COLO668 (cell line): Measurements from ENCODE around the gene TBX3.
"Not testable (repeated sequence)": the region's sequence is repeated elsewhere in the genome, so short reads cannot be mapped to it uniquely, and the experiment has no call there.

Experiments
- DNase-seq: peaks from one replicate; lab custom pipeline; 2025; ENCODE audit not compliant: unreplicated experiment; lab: John Stamatoyannopoulos, UW

TBX3 gene

DNA sequence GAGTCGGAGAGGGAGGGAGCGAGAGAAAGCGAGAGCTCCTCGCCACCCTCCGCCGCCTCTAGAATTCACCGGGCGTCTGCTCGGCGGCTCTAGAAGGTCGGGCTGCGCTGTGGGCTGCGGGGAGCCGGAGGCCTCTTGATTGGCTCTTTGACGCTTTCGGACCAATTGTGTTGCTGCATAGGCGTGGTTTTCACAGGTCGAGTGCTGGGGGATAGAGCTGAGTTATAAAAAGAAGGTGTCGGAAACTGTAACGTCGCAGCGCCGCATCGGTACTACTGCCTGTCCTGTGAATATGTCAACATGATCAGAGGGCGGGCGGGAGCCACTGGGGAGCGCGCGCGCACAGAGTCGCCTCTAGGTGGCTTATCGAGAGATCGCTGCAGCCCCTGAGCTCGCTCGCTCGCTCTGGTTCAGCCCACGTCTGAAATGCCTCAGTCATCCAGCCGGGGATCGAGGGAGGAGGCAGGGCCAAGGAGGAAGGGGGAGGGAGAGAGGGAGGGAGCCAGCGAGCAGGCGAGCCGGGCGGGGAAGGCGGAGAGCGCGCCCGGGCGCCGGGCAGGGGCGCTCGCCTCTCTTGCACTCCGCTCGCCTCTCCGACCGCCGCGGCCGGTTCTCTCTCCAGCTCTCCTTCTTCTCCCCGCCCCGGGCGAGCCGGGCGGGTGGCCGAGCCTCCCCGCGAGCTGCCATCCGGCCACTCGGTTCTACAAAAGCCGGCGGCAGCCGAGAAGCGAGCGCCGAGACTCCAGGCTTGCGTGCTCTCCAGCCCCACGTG, at the start of gene TBX3:
TBX3 (minus strand) TSS at position 78 of the 772 bp plus-strand sequence. CDS start 975 bp downstream, outside the sequence.
- DNase-seq, result peak; percentile 67

DNA sequence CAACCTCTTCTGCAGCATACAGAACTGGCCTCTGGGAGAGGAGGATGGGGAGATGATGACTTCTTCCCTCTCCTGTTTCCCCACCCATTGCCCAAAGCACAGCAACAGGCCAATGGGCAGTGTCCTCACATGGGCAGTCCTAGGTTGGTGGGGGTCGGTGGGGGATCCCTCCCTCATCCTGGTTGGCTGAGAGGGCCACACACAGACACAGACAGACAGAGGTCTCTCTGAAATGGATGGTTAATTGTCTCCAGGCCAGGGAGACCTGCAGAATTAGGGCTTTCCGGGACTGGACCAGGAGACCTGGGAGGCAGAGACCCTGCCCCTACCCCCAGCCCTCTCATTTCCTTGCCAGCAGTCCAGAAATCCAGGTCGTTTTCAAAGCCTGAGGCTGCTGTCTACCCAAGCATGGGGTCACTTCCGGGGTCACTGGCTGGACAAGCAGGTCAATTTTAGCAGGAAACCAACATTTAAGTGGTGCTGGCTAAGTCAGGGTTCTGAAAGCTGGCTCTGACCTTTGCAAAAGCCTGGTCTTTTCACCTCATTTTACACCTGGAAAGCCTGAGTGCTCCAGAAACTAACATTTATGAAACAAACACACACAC, 48.6 kb upstream of the TBX3 start:
- DNase-seq, result no peak

DNA sequence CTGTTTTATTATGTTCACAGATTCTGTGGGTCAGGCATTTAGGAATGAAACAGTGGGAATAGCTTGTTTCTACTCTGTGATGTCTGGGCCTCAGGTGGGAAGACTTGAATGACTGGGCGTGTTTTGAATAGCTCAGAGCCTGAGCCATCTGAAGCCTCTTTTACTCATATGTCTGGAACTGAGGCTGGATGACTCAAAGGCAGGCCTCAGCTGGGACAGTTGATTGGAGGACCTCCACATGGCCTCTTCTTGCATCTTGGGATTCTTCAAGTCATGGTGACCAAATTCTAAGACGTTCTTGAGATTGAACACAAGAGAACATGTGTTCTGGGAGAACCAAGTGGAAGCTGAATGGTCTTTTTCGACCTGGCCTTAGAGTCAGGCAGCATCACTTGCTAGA, 45.8 kb upstream of the TBX3 start:
- no peak for DNase-seq

DNA sequence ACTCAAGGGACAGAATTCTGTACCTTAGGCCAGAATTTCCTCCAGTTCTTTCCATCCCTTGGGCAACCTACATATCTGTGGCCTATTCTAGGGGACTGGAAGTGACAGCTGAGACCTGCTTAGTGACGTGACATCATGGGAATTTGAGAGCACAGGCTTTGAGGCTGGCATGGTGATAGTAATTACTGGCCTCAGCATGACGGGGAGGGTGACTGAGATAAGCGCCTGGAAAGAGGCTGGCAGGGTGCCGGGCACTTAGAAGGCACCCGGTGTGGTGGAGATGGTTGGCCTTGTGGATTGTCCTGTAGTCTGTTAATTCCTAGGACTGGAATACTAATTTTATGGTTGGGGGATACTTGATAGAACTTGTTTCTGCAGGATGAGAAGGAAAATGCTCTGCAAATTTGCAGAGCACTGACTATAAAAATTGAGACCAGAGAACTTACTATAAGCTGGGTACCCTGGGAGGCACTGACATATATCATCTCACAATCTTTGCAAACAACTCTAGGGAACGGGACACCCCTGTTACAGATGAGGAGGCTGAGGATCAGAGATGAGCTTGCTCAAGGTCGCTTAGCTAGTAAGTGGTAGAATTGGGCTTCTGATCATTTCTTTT, 42.2 kb upstream of the TBX3 start:
- DNase-seq, result no peak

DNA sequence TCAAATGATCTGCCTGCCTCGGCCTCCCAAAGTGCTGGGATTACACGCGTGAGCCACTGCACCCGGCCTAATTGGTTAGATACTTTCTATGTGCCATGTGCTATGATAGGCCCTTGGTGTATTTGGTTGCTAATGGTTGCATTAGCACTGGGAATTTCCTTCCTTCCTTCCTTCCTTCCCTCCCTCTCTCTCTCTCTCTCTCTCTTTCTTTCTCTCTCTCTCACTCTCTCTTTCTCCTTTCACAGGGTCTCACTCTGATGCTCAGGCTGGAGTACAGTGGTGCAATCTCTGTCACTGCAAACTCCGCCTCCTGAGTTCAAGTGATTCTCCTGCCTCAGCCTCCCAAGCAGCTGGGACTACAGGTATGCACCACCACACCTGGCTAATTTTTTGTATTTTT, 38.2 kb upstream of the TBX3 start:
- DNase-seq, result not testable (repeated sequence)

DNA sequence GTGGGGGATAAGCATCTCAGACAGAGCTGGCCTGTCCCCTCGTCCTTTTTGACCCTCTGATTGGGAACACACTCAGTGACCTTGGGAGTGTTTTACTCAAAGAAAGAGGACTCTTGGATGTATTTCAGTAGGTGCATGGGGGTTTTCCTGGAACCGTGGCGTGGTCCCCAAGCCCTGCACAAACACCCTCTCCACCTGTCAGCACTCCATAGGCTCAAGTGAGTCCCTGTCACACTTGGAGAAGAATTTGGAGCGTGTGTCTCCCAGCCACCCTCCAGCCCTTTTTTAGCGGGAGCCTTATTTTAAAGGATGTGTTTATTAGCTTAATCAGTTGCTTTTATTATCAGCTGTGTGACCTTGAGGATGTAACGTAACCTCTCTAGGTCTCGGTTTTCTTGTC, 37.3 kb upstream of the TBX3 start:
- no peak for DNase-seq

DNA sequence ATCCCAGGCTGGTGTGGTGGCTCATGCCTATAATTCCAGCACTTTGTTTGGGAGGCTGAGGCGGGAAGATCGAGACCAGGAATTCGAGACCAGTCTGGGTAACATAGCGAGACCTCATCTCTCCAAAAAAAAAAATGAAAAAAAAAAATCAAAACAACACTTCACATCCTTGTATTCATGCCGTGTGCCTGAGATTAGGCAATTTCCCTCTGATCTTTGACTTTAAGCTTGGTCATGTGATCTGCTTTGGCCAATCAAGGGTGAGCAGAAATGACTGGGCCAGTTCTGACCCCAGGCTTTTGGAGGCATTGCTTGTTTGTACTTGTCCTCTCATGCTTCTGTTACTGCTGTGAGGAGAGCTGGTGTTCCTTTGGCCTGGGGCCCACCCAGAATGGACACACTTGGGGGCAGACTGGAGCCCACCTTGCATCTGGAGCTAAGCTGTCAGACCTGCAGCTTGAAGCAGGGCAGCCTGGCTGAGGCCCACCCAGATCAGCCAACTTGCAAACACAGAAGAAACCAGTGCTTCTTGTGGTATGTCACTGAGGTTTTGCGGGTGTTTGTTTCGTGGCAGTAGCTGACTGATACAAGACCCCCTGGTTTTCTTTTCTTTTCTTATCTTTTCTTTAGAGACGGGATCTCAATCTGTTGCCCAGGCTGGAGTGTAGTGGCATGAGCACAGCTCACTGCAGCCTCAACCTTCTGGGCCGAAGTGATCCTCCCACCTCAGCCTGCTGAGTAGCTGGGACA, 29.7 kb upstream of the TBX3 start:
- DNase-seq, result no peak

DNA sequence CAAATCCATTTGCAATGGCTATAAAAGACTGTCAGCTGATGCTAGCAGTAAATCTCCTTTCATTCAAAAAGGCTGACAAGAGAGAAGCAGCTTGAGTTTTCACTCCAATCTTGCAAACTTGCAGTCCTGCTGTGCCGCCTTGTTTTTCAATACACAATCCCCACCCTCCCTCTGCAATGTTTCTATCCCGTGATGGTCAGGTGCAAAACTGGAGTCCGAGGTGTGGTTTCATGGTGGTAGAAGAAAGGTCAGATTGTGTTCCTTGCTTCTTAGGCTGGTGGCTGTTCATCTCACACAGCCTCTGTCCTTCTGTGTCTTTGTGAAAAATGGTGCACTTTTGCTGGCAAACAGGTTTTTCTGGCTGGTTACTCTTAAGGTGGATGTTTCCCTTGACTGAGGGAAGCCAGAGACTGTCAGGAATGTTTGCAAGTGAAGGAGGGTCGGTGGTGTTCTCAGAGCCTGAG, 27.7 kb upstream of the TBX3 start:
- DNase-seq, result no peak

DNA sequence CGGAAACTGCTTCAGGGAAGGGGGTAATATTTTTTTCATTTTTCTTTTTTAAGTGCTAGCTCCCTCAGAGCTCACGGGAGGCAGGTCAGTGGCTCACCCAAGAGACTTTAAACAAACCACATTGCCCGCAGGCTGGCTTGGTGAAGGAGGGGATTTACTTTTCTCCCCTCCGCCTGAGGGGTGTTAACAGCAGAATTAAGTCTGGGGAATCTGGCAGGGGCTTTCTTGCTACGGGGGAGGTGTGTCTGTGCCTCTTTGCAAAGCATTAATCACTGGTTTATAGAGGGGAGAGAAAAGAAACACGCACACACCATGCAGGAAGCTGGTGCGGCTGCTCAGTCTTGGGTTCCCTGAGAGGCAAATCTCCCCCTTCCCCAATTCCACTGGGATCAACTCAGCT, 26.2 kb upstream of the TBX3 start:
- DNase-seq, result no peak

DNA sequence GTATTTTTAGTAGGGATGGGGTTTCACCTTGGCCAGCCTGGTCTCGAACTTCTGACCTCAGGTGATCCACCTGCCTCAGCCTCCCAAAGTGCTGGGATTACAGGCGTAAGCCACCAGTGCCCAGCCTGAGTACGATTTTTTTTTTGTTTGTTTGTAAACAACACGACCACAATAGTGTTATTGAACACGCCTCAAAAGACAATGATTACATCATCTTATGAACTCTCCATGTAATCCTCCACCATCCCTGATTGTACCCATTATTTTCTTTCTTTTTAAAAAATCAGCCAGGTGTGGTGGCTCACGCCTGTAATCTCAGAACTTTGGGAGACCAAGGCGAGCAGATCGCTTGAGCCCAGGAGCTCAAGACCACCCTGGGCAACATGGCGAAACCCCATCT, 25.1 kb upstream of the TBX3 start:
- no peak for DNase-seq

DNA sequence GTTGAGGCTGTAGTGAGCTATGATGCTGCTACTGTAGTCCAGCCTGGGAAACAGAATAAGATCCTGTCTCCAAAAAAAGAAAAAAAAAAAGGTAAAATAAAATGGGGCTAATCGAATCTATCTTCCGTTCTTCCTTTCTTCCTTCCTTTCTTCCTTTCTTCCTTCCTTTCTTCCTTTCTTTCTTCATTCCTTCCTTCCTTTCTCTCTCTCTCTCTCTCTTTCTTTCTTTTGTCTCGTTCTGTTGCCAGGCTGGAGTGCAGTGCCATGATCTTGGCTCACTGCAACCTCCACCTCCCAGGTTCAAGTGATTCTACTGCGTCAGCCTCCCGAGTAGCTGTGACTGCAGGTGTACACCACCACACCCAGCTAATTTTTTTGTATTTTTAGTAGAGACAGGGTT, 24.6 kb upstream of the TBX3 start:
- not testable (repeated sequence) for DNase-seq

DNA sequence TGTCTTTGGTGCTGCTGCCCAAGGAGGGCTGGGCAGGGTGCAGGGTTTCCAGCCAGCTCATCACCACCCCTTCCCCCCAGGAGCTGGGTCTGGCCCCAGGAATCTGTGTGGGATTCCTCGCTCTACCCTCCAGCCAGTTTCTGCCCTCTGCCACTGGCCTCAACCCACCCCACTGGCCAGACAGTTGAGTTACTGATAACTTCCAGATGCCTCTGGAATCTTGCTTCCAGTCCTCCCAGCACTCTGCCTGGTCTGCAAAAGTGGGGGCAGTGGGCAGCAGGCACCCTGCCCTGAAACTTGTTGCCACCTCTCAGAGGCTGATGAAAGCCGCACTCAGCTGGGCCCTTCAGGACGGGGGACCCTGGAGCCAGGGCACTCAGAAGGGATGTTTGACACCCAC, 20.1 kb upstream of the TBX3 start:
- no peak for DNase-seq

DNA sequence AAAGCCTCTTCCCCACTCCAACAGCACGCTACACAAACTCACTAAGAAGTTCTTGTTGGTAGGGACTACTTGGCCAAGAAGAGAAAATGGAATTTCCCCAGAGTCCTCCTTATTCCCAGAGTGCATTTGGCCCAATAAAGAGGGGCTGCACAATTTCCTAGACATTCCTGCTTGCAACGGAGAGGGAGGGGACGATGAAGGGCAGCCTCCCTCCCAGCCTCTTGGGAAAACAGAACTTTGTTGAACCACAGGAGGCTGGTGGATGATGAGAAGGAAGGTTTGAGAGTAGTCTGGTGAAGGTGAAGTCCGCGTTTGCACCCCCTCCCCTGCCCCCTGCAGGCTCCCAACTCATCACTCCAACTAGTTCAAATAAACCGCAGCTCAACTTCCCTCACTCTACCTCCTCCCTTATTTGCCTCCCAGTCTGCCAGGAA, 19.1 kb upstream of the TBX3 start:
- DNase-seq, result no peak

DNA sequence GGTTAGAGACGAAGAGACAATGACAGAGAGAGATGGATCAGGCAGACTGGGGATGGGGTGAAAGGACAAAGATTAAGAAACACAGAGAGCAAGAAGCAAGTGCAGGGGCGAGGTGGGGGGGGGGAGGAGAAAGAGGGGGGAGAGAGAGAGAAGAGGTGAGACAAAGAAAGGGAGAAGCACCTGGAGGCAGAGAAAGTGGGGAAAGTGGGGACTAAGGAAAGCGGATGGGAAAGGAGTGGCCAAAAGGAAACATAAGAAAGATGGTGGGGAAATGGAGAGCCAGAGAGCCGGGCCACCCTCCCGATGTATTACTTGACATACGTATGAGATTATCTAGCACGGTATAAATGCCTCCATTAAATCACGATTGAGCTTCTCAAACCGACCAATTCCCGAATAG, 18.5 kb upstream of the TBX3 start:
- no peak for DNase-seq

DNA sequence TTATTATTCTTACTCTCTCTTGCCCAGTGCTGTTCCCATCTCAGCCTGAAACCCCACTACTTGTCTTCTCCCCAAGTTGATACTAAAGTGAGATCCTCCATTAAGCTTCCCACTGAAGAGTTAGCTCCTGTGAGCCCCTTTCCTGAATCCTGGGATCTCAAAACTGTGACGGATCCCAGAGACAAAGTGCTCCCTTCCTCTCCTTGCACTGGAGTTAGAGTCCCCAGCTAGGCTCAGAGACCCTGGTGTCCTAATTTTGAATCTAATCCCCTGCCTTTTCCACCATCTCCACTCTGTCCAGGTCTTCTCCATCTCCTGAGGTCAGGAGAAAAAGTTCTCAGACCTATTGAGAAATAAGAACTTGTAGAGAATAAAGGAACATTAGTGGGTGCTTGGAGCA, 17.6 kb upstream of the TBX3 start:
- no peak for DNase-seq

DNA sequence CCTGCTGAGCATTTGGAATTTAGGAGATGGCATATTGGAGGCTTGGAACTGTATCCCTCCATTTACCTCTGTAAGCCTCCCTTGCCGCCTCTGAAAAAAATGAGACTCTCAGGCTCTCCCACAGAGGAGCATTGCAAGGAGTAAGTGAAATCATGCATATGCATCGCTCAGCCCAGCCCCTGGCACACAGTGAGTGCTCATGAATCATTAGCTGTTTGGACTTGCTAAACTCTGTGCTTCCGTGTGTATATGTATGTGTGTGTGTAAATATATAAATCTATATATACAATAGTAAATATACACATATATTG, 17.1 kb upstream of the TBX3 start:
- no peak for DNase-seq

DNA sequence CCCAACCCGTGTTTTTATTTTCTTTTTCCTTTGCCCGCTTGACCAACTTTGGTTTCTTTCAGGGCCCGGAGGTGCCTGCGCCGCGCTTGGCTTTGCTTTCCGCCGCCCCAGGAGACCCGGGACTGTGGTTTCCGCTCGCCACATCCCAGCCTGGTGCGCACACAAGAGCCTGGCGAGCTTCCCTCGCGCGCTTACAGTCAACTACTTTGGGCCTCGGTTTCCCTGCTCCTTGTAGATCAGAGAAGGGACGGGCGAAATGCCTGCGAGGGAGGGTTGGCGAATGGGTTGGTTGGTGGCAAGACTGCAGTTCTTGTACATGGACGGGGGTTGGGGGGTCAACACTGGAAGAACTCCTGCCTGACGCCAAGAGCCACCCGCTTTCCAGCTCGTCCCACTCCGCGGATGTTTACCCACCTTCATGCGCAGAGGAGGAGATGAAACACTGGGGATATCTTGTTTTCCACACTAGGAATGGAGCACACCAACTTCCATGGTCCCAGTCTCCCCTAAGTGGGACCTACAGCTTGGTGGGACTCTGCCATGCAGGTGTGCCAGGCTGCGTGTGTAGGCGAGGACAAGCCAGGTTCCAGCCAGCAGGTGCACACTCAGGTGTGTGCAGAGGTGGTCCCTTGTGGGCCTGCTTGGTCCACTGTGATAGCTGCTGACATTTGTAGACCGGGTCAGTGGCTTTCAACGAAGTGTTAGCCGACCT, 16.6 kb upstream of the TBX3 start:
- DNase-seq, result no peak

DNA sequence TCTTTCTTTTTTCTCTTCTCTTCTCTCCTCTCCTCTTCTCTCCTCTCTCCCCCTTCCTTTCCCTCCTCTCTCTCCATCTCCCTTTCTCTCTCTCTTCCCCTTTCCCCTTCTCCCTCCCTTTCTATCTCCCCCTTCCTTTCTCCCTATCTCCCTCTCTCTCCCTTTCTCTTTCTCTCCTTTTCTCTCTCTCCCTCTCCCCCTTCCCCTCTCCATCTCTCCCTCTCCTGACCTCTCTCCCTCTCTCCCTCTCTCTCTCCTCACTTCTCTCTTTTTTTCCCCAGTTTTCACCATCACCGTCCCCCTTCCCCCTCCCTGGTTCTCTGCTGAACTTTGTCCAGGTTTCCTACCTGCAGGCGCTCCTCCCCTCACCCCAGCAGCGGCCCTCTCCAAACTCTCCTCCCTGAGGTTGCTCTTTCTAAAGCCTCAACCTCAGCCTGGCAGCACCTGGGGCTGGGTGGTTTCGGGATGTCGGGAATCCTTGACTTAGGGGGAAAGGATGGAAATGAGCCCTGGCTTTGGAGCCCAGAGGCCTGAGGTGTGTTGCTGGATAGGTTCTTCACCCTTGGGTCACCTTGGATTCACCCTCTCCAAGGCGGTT, 14.7 kb upstream of the TBX3 start:
- no peak for DNase-seq

DNA sequence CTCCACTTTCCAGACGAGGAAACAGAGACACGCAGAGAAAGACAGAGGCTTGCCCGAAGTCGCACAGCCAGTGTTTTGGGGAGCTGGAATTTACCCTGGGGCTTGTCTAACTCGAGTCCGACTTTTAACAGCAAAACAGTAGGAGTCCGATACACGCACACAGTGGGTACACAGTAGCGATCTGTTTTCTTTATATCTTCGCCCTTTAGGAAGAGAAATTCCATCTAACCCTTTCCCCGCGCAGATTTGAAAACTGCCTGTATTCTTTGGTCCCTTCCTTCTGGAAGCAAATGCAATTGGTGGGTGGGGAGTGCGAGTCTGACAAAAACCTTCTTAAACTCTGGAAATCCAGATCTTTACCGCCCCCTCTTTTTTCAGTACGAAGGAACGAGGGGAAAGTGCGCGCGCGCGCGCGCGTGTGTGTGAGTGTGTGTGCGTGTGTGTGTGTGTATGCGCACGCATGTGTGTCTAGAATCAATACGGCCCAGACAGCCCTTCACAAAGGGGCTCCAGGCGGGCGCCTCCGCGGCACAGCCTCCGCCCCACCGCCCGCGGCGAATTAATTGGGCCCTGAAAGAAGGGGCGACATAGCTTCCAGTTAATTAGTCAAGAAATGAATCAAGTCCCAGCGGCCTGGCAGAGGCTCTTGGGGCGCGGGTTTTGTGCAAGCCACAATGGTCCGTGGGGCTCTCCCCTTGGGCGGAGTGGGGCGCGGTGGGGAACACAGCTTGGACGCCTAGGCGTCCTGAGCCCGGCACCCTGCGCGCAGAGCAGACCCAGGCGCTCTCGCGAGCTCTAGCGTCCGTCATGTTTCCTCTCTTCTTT, 14.0 kb upstream of the TBX3 start:
- DNase-seq, result no peak

DNA sequence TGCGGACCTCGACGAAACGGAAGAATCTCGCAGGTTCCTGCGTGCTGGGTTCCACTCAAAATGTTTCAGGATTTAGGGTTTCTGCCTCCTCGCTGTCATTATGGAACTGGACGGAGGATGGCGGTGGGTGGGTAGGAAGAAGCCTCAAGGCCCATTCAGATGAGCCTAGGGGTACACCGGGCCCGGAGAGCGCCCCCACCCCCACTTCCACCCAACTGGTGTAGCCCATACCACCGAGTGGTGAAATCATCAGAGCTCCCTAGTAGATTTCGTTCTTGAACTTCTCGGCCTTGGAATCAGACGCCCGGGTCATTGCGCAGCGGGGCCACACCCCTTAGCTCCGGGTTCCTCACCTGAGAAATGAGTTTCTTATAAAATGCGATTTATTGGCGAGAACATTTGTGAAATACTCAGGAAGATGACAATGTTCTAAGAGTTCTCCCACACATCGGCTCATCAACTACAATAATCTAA, 13.3 kb upstream of the TBX3 start:
- no peak for DNase-seq
